Measurements from ENCODE around the gene AP5M1. TPM values are rescaled to one million over a fixed set of nuclear protein-coding genes. Genes with fewer than 3 reads are reported as not detected.

The AP5M1 gene
- total and polyA plus RNA-seq, 10 of the 15 experiments (the other 5 are each of a cell fraction or from before 2014, with no cell fraction given) = 23.9 to 66.0 (median 38.4) TPM

- Histone ChIP-seq H3K4me2 (ENCODE audit: control insufficient read depth, insufficient read depth) (no peak overlapping the region), H3K4me1 (ENCODE audit: control insufficient read depth, insufficient read depth, low read length) (no peaks in the 10 kb centered on the region), H3K27ac (ENCODE audit: control insufficient read depth, insufficient read depth) (no peak overlapping the region), H3K9ac (ENCODE audit: control insufficient read depth, insufficient read depth, low read length) (no peak overlapping the region), H3K9me3 (replicated peaks; ENCODE audit: control insufficient read depth, insufficient read depth, low read length) (no peaks in the 10 kb centered on the region), H4K20me1 (ENCODE audit: control insufficient read depth, insufficient read depth) (no peaks in the 10 kb centered on the region), H2AFZ (ENCODE audit: control insufficient read depth, low read depth, low read length) (no peak overlapping the region), H3K4me3 (no peak overlapping the region), H3K79me2 (ENCODE audit: control insufficient read depth, insufficient read depth, low read length) (no peaks in the 10 kb centered on the region; the same call in 1 of the 2 replicates), H3K27me3 (replicated peaks in 1 of 2; ENCODE audit: control insufficient read depth in 2 of 2, insufficient read depth in 2 of 2, low read length in 1 of 2) (no peaks in the 10 kb centered on the region), H3K36me3 (ENCODE audit: control insufficient read depth in 2 of 2, insufficient read depth in 2 of 2, low read length in 1 of 2) (peaks cover 0 to 21% of the 10 kb centered on the region in 2 experiments; a peak in 1 of 4 replicates)
- ATAC-seq (no peak), DNase-seq (ENCODE audit: low read depth, low spot score) (no peak), FAIRE-seq (no peak)
- ChIA-PET POLR2A (no interaction called here), SMC1A (ENCODE audit: uncharacterized antibody, unreplicated experiment) (no interaction called here), CTCF (no interaction called here), RAD21 (ENCODE audit: unreplicated experiment) (no interaction called here)
- in situ Hi-C loops (cut with MboI) = no loop called here
- intact Hi-C loops (cut with micrococcal nuclease; ENCODE audit: unreplicated experiment) = no loop called here
- TF ChIP-seq KDM1A (IDR thresholded peaks at IDR 0.05; ENCODE audit: borderline replicate concordance) = no peak
- no peak for TF ChIP-seq STAT1 (conservative IDR thresholded peaks at IDR 0.05)
- no peak for TF ChIP-seq BMI1 (IDR thresholded peaks at IDR 0.05; ENCODE audit: borderline replicate concordance)
- WGBS (ENCODE audit: insufficient coverage, insufficient replicate concordance, low lambda C conversion rate, missing lambda C conversion rate) = 100% methylated on average over 3 of the region's 3 CpGs
- BruUV-seq (replicated peaks) = no TSS peak
Observed at GRCh38 chr14:57221931-57222330, 46.8 kb upstream of the AP5M1 start.

GRCh38 chr14:57227083-57227482, 41.7 kb upstream of the AP5M1 start:
- Histone ChIP-seq H2AFZ (ENCODE audit: control insufficient read depth, low read depth, low read length) (no peak overlapping the region), H3K27me3 (replicated peaks in 1 of 2; ENCODE audit: control insufficient read depth in 2 of 2, insufficient read depth in 2 of 2, low read length in 1 of 2) (no peaks in the 10 kb centered on the region), H3K36me3 (ENCODE audit: control insufficient read depth in 2 of 2, insufficient read depth in 2 of 2, low read length in 1 of 2) (peaks cover 0 to 18% of the 10 kb centered on the region in 2 experiments; a peak in 1 of 4 replicates), H3K4me3 (no peak overlapping the region), H3K79me2 (ENCODE audit: control insufficient read depth, insufficient read depth, low read length) (no peaks in the 10 kb centered on the region; the same call in 1 of the 2 replicates), H4K20me1 (ENCODE audit: control insufficient read depth, insufficient read depth) (no peaks in the 10 kb centered on the region), H3K4me2 (ENCODE audit: control insufficient read depth, insufficient read depth) (no peak overlapping the region), H3K9ac (ENCODE audit: control insufficient read depth, insufficient read depth, low read length) (no peak overlapping the region), H3K4me1 (ENCODE audit: control insufficient read depth, insufficient read depth, low read length) (no peaks in the 10 kb centered on the region), H3K27ac (ENCODE audit: control insufficient read depth, insufficient read depth) (no peak overlapping the region), H3K9me3 (replicated peaks; ENCODE audit: control insufficient read depth, insufficient read depth, low read length) (no peaks in the 10 kb centered on the region)
- 0% methylated on average over 2 of the region's 2 CpGs for WGBS (ENCODE audit: insufficient coverage, insufficient replicate concordance, low lambda C conversion rate, missing lambda C conversion rate)
- no TSS peak for BruUV-seq (replicated peaks)
- POLR2A ChIA-PET = no interaction called here
- CTCF ChIA-PET = interaction anchor here (1.1 kb wide), 1 partner anchor 22 kb away, joined by 3 read pairs; no protein-coding TSS in a partner anchor
- intact Hi-C loops (cut with micrococcal nuclease; ENCODE audit: unreplicated experiment) = loop anchor here (5.0 kb wide), 1 partner anchor 65 kb away; no protein-coding TSS in a partner anchor
- no peak for DNase-seq (ENCODE audit: low read depth, low spot score)
- SMC1A ChIA-PET (ENCODE audit: uncharacterized antibody, unreplicated experiment) = no interaction called here
- RAD21 ChIA-PET (ENCODE audit: unreplicated experiment) = no interaction called here
- peak; percentile 74 for ATAC-seq
- FAIRE-seq = no peak
- in situ Hi-C loops (cut with MboI) = no loop called here
- TF ChIP-seq PAX8 (IDR thresholded peaks at IDR 0.05) = no peak
- TF ChIP-seq DPF2 (IDR thresholded peaks at IDR 0.05) = no peak
- TF ChIP-seq BCLAF1 (IDR thresholded peaks at IDR 0.05) = no peak
- TF ChIP-seq REST (IDR thresholded peaks at IDR 0.05; ENCODE audit: low read depth, low read length) = no peak
- no peak for TF ChIP-seq KAT2A (conservative IDR thresholded peaks at IDR 0.05; ENCODE audit: control insufficient read depth, low read depth, low read length)
- no peak for TF ChIP-seq TAF1 (IDR thresholded peaks at IDR 0.05; ENCODE audit: borderline replicate concordance, low read depth, low read length)
- TF ChIP-seq IRF5 (IDR thresholded peaks at IDR 0.05; ENCODE audit: borderline replicate concordance) = no peak
- TF ChIP-seq NR2C1 (IDR thresholded peaks at IDR 0.05) = no peak
